Kidney tubule cell (primary cell): Measurements from ENCODE around the gene RGS1.

Source experiments
- DNase-seq: peaks from one replicate; pipeline ENCODE4 v3.0.0-alpha.2; 2018; ENCODE audit warnings: low spot score

RGS1 gene

DNA sequence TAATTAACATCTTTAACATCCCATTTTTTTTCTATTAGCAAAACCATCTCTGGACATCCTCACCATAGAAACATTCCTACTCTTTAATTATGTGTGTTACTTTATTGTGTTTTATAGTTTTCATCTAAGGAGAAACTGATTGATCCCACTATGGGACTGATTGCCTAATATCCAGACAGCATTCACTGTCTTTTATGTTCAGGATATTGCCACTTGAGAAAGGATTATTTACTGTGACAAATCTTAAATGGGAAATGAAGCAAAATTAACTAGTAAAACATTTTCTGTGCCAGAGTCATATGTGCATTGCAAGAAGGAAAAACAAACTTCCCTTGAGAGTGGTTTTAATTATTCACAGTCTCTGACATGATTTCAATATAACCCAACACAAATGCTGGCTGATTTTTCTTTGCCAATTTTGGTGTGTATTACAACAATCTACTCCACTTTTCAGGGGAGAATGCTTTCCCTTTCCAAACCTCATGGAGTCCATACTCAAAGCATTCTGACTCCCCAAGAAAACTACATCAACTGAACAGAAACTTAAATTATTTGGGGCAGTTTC lies 44.6 kb downstream of the RGS1 start:
- no peak for DNase-seq

DNA sequence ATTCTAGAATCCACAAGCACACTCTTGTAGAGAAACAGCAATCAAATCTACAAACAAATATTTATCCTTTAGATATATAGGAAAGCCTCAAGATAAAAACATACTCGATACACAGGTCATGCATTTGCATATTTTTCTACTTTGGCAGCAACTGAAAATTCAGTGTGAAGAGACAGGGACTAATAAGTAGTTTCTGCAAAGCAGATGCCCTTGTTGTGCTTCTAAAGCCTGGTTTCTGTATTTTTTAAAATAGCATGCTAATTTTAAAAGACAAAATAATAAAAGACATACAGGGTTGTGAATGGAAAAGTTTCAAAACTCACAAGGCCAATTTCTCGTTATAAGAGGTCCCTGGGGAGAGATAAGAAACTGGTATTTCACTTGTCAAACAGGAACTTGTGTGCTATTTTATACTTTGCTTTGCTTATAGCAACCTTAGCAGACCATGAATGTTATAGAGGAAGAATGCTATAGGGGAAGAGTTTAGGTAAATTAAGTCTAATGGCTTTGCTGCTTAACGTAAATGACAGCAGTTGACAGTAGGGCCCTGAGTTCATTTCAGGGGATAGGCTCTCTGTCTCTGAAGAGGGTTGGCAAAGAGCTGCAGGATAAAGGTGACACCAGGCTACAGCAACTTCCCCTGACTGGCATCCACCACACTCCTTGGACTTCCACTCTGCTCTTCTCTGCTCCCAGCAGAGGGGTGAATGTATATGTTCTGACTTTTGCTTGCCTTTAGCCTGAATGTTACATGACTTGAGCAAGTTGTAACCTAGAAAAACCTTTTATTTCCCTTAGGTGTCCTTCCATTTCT lies 51.0 kb downstream of the RGS1 start:
- DNase-seq = no peak

DNA sequence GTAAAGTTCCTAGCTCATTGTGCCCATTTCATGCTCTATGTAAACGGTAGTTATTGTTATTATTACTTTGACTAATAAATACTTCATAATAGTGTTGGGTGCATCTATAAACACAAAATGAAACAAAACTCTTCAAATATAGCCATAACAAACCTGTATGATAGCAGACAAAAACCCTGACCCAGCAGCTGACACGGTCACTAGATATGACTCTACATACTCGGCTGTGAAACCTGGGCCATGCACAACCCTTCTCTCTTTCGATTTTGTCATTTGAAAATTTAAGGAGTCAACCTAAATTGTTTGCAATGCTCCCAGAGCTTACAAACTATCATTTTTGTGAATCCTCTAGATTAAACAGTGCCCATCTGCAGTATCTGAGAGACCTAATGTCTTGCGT lies 52.3 kb downstream of the RGS1 start:
- no peak for DNase-seq

DNA sequence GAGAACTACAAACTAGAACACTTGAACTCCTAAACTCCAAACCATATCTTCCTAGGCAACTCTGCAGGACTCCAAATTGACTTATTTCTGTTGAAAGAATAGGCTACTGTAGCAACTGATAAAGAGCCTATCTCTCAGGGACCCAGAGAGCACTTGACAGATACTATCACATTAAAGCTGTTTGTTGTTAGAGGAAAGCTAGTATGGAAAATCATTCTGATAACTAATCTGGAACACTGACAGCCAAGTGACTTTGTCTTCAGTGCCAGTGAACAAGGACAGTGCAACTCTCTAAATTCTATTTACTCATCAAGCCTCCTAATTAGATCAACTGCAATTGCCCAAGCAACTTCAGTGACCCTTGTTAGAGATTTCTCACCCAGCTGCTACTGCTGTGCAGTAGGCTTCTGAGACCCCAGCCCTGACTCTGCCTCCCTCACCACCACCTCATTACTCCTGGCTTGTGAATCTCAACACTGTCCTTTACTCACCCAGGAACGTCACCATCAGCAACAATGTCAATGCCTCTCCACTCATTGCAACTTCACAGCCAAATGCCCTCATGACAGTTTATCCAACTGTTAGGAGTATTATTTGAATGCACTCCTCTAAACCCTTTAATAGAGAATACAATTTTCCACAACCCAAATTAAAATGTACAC lies 53.0 kb downstream of the RGS1 start:
- no peak for DNase-seq

DNA sequence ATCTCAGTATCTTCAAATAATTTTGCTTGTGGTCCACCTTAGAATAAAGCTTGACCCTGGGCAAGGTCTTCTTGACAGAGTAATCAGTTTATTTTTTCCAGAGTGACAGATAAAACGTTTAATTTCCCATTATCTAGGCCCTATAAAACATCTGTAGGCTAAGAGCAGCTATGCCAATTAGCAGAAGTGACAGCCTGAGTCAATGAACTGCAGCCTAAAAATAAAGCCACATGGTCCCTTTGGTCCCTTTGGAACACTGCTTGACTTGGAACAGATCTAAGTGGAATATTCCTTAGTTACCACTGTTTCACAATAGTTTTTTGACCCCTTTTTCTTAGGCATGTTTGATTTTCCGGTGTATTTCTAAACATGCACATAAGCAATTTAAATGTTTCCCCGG lies 54.0 kb downstream of the RGS1 start:
- DNase-seq = no peak
